HG02840 (cell line): ENCODE data around the gene OSBPL1A.

Experiments used
- ATAC-seq: cut with Tn5 transposase; IDR thresholded peaks from one replicate; pipeline ENCODE4 v1.9.1; 2021; ENCODE audit warnings: mild to moderate bottlenecking, moderate library complexity, moderate number of reproducible peaks; ENCODE audit not compliant: unreplicated experiment, low FRiP score

OSBPL1A gene

GRCh38 chr18:24397694-24398368 lies at the start of gene OSBPL1A:
Gene OSBPL1A, minus strand, starts transcription at chr18:24397824. Its CDS starts 20,291 bp downstream, at chr18:24377533.
- ATAC-seq = no peak

DNA sequence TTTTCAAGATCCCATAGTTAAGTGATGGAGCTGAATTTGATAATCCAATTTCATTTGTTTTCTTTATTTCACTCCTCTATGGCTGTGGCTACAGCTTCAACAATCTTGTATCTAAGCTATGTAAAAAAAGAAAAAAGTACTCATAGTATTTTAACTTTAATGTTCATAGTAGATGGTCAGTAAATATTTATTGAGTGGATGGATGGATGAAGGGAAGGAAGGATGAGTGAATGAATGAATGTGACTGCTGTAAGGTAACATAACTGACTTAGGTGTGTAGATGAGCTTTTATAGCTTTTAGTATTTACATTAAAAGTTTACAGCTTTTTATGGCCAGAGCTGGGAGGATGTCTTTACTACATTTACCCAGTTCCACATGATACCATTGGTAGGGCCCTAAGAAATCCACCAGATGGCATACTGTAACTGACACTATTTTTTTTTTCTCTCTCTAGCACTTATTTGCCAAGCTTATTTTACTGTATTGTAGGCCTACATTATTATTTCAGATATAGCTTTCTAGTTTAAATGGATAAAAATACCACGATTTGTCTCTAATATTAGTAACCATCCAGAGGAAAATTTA lies 49.4 kb upstream of the OSBPL1A start:
- ATAC-seq = no peak

DNA sequence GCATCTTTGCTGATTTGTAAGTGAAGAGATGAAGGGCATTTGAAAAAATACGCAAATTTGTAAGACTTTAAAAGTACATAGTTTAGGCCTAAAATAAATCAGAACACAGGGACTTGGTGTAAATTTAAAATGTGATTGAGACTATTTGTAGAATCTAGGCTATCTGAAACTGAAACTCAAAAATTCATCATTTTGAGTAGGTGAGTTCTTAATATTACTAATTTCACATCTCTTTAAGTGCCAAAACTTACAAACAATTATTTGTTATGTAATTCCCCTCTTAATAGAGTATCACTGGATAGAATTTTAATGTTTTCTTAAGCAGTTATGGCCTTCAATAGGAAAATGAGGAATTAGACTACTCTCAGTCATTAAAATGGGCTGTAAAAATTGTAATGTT lies 48.8 kb upstream of the OSBPL1A start:
- ATAC-seq = no peak

DNA sequence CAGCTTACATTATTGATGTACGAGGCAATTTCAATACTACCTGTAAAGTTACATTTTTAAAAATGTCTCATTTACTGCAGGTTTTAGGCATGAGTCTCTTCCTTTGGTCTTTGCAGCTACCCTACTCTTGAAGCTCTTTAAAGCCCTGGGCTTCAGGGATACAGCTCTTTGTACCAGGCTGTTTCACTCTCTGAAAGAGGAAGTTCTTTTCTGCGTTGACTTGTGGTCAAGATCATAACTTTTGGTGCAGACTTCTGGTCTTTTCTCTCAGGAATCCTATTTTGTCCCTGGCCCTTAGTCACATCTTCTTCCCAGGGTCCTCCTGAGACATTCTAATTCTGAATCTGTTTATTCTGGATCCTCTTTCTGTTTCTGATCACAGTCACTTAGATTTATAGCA lies 46.2 kb upstream of the OSBPL1A start:
- no peak for ATAC-seq

- no peak for ATAC-seq
Observed at GRCh38 chr18:24436939-24437338, 39.3 kb upstream of the OSBPL1A start.

GRCh38 chr18:24432618-24433017 lies 35.0 kb upstream of the OSBPL1A start:
- ATAC-seq = no peak

DNA sequence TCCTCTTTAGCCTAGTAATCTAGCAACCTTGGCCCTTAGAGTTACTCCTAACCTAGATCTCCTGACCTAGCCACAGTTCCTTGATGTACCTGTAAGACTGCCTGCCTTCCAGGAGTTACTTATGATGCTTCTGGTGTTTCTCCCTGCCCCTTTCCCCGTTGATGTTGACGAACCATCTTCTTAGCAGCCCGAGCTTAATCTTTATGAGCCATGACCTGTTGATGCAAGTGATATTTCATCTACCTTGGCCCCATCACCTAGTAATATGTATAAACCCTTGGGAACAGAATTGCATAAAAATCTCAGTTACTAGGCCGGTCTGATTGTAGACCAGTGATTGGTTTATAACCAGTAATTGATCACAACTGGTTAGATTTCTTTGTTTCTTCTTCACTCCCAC lies 31.6 kb upstream of the OSBPL1A start:
- no peak for ATAC-seq

GRCh38 chr18:24428709-24429108 lies 31.1 kb upstream of the OSBPL1A start:
- no peak for ATAC-seq

DNA sequence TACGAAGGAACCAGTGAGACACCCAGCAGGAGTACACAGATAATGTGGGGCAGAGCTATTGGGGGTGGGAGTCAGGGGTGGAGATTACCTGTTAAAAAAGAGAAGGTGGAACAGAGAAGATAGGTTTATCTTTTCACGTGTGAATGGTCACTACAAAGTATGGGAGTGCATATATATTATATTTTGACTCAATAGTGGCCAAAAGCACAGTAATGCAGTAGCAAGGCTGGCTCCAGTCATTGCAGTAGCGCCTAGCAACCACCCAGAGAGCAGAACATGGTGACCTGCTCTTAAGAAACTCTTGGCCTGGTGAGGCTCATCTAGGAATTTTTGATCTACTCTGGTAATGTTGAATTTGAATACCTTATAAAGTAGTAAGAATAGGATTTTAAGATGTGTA lies 29.9 kb upstream of the OSBPL1A start:
- ATAC-seq = no peak

GRCh38 chr18:24426398-24427294 lies 29.0 kb upstream of the OSBPL1A start, which contains the start of gene IMPACT:
Gene IMPACT, plus strand, starts transcription at chr18:24426670. Its CDS starts 87 bp downstream, at chr18:24426757.
- ATAC-seq = peak; percentile 89

DNA sequence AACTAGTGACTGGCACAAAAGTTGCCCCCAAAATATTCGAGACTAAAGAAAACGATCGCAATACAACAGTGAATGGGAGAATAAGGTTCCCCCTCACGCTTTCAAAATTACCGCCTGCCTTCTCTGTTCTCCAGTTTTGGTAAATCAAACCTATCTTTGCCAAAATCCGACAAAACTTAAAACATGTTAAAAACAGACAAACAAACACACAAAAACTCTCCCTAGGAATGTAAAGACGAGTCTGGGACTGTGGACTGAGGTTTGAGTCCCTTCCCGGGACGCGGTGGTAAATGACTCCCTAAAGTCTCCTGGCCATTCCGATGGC lies 28.4 kb upstream of the OSBPL1A start:
- ATAC-seq = no peak

DNA sequence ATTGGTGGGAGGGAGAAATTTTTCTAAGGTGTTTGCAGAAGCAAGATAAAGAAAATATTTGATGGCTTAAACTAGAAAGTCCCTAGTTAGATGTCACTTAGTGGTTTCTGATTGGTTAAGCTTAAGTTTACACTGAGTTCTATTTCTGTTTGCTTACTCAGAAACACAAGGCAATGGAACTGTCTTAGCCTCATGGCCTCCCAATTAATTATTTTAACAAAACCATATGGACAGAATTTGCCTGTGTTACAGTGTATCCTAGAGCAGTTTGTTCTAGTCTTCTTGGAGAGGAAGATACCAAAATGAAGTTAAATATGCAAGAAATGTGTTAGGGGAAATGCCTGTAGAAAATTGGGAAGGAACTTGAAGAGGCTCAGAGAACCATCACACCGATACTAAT lies 24.2 kb upstream of the OSBPL1A start:
- no peak for ATAC-seq

DNA sequence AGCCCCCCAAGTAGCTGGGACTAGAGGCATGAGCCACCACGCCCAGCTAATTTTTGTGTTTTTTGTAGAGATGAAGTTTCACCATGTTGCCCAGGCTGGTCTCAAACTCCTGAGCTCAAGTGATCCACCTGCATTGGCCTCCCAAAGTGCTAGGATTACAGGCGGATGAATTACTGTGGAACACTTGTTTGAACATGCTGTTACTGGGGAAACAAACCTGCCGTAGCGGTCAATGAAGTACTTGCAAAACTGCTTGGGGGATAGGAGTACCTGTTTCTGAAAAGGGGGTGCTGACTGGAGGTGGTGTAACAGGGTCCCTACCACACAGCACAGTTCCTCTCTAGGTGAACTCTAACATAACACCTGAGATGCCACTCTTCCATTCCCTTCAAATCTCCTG lies 22.9 kb upstream of the OSBPL1A start:
- no peak for ATAC-seq

DNA sequence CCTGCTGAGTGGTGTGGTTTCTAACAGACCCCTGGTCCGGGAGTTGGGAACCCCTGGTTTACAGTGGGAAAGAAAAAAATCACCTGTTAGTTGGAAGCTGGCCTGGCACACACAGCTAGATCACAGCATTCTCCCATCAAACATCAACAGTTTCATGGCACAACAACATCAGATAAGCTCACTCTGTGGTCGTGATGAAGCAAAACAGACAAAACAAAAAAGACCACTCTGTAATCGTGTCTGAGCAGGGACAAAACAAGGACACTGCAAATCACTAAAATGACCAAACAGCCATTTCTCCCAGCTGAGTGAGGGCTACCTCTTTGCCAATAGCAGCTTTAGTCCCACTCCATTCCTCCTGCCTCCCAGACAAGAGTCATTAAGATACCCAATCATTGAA lies 19.9 kb upstream of the OSBPL1A start:
- ATAC-seq = no peak

DNA sequence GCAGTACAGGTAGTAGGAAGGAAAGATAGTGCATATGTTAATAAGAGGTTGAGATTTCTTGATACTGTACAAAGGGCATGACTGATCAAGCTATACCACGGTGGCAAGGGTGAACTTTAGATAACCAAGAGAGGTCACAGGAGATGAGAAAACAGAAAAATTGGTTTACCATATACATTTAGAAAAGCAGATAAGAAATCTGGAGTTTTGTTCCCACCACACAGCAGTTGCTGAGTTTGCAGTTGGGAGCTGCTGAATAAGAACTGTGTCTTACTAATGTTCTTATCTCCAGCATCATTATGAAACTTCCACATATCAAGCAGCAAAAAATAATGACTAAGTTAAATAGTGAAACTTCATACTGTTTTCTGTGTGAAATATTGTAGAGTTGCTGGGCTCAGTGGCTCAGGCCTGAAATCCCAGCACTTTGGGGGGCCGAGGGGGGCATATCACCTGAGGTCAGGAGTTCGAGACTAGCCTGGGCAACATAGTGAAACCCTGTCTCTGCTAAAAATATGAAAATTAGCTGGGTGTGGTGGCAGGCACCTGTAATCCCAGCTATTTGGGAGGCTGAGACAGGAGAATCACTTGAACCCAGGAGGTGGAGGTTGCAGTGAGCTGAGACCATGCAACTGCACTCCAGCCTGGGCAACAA lies 16.9 kb upstream of the OSBPL1A start:
- no peak for ATAC-seq

GRCh38 chr18:24413148-24413547 lies 15.5 kb upstream of the OSBPL1A start:
- no peak for ATAC-seq

DNA sequence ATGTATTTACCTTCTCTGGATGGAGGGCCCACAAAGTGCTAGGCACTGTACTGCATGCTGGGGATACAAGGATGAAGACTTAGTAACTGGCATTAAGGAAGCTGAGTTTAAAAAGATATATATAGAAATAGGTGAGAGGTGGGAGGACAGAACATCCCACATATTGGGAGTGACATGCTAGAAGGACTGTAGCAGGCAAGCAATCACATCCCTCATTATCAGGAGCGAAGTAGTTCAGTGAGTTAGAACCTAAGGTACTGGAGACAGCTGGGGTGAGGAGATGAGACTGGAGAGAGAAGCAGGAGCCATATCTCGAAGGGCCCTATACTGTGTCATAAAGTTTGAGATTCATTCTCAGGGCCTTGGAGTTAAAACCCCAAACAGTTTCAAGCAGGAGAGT lies 10.9 kb upstream of the OSBPL1A start:
- no peak for ATAC-seq

GRCh38 chr18:24404591-24404990 lies 7.0 kb upstream of the OSBPL1A start:
- no peak for ATAC-seq

- ATAC-seq = no peak
Observed at GRCh38 chr18:24403076-24403475, 5.5 kb upstream of the OSBPL1A start.

GRCh38 chr18:24402209-24402785 lies 4.7 kb upstream of the OSBPL1A start:
- no peak for ATAC-seq

DNA sequence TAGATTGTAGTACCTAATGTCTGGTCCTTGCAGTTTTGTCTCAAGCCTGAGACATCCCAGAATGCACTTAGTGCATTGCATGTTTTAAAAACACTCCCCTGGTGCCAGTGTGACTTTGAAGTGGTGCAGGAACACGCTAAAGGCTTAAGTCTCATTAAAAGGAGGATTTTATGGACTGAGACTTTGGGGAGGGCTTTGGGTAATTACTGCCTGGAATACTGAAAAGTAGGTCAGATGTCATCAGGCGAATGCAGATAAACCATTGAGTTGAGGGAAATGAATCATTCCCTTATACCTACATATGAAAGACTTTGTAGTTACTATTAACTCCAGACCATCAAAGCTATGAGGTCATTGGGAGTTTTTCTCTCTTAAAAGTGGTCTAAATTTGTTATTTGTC lies 3.0 kb upstream of the OSBPL1A start:
- ATAC-seq = no peak
